Osteocyte (in vitro differentiated cells): Measurements from ENCODE around the gene UBR3. TPM values are rescaled to one million over a fixed set of nuclear protein-coding genes. Genes with fewer than 3 reads are reported as not detected.
A peak's percentile ranks its signal among the peaks of the same experiment; 100 is the strongest.

Experiments
- DNase-seq: peaks from one replicate; pipeline ENCODE4 v3.0.0; 2021; ENCODE audit warnings: mixed read lengths; ENCODE audit not compliant: unreplicated experiment; ENCODE audit errors: extremely low spot score
- H3K27ac Mint-ChIP-seq: one replicate; pipeline ENCODE4 v1.8.0; 2021; ENCODE audit warnings: mild to moderate bottlenecking, mixed read lengths; ENCODE audit not compliant: unreplicated experiment
- H3K27me3 Mint-ChIP-seq: one replicate; pipeline ENCODE4 v1.8.0; 2021; ENCODE audit warnings: mixed read lengths; ENCODE audit not compliant: unreplicated experiment
- H3K36me3 Mint-ChIP-seq: one replicate; pipeline ENCODE4 v1.8.0; 2021; ENCODE audit warnings: mixed read lengths; ENCODE audit not compliant: unreplicated experiment
- H3K4me1 Mint-ChIP-seq: one replicate; pipeline ENCODE4 v1.8.0; 2021; ENCODE audit warnings: mixed read lengths; ENCODE audit not compliant: unreplicated experiment
- H3K4me3 Mint-ChIP-seq: one replicate; pipeline ENCODE4 v1.8.0; 2021; ENCODE audit warnings: mild to moderate bottlenecking, moderate library complexity, mixed read lengths; ENCODE audit not compliant: unreplicated experiment
- H3K9me3 Mint-ChIP-seq: one replicate; pipeline ENCODE4 v1.8.0; 2021; ENCODE audit warnings: mixed read lengths; ENCODE audit not compliant: unreplicated experiment
- long read RNA-seq: library from polyadenylated mRNA; unstranded; transcript quantifications from one replicate; pipeline ENCODE4 v2.0.0, GENCODE V29; 2021
- total RNA-seq: library from RNA; stranded (reverse); gene quantifications from 2 replicates; pipeline ENCODE4 v1.2.1, GENCODE V29; 2021
- TF ChIP-seq, protein P1 (sequence below): fragments of 200-600 bp; sonication (generic); IDR thresholded peaks from 2 replicates; pipeline ENCODE4 v1.5.0; 2021; ENCODE audit warnings: antibody characterized with exemption, mild to moderate bottlenecking, moderate library complexity

The UBR3 gene, protein sequence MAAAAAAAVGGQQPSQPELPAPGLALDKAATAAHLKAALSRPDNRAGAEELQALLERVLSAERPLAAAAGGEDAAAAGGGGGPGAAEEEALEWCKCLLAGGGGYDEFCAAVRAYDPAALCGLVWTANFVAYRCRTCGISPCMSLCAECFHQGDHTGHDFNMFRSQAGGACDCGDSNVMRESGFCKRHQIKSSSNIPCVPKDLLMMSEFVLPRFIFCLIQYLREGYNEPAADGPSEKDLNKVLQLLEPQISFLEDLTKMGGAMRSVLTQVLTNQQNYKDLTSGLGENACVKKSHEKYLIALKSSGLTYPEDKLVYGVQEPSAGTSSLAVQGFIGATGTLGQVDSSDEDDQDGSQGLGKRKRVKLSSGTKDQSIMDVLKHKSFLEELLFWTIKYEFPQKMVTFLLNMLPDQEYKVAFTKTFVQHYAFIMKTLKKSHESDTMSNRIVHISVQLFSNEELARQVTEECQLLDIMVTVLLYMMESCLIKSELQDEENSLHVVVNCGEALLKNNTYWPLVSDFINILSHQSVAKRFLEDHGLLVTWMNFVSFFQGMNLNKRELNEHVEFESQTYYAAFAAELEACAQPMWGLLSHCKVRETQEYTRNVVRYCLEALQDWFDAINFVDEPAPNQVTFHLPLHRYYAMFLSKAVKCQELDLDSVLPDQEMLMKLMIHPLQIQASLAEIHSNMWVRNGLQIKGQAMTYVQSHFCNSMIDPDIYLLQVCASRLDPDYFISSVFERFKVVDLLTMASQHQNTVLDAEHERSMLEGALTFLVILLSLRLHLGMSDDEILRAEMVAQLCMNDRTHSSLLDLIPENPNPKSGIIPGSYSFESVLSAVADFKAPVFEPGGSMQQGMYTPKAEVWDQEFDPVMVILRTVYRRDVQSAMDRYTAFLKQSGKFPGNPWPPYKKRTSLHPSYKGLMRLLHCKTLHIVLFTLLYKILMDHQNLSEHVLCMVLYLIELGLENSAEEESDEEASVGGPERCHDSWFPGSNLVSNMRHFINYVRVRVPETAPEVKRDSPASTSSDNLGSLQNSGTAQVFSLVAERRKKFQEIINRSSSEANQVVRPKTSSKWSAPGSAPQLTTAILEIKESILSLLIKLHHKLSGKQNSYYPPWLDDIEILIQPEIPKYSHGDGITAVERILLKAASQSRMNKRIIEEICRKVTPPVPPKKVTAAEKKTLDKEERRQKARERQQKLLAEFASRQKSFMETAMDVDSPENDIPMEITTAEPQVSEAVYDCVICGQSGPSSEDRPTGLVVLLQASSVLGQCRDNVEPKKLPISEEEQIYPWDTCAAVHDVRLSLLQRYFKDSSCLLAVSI (N-terminal part only)
- 34.5 and 38.0 TPM in 2 replicates for total RNA-seq
- long read RNA-seq, partial matches to known transcripts = 9 of 16 reads
- long read RNA-seq, other reads (novel, unspliced or antisense) = 6 of 16 reads

DNA sequence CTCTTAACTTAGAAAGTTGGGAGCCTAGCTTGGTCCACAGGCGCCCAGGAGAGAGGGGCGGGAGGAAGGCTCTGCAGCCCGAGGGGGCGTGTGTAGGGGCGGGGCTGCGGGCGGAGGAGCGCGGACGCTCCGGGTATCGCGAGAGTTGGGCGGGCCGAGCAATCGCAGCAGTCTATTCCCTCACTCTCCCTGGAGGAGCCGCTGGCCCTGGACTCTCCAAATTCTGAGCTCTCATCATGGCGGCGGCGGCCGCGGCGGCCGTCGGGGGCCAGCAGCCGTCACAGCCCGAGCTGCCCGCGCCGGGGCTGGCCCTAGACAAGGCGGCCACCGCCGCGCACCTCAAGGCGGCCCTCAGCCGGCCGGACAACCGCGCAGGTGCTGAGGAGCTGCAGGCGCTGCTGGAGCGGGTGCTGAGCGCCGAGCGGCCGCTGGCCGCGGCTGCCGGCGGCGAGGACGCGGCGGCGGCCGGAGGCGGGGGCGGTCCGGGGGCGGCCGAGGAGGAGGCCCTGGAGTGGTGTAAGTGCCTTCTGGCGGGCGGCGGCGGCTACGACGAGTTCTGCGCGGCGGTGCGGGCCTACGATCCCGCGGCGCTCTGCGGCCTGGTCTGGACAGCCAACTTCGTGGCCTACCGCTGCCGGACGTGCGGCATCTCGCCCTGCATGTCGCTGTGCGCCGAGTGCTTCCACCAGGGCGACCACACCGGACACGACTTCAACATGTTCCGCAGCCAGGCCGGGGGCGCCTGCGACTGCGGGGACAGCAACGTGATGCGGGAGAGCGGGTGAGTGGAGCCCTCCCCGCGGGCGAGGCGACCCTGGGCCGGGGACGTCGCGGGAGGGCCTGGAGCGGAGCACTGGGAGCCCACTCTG is at the start of gene UBR3:
UBR3 (plus strand) TSS at position 183 of the 869 bp plus-strand sequence; CDS start at position 237, 54 bp downstream.
- Mint-ChIP-seq H3K27me3 (no peaks in the 10 kb centered on the region), H3K9me3 (no peaks in the 10 kb centered on the region), H3K4me1 (peaks cover 49% of the 10 kb centered on the region), H3K36me3 (peaks cover 6% of the 10 kb centered on the region), H3K4me3 (peak within 1 kb of the TSS; percentile 95), H3K27ac (peak within 1 kb of the TSS; percentile 81)
- DNase-seq = peak; percentile 98
- TF ChIP-seq, protein P1, sequence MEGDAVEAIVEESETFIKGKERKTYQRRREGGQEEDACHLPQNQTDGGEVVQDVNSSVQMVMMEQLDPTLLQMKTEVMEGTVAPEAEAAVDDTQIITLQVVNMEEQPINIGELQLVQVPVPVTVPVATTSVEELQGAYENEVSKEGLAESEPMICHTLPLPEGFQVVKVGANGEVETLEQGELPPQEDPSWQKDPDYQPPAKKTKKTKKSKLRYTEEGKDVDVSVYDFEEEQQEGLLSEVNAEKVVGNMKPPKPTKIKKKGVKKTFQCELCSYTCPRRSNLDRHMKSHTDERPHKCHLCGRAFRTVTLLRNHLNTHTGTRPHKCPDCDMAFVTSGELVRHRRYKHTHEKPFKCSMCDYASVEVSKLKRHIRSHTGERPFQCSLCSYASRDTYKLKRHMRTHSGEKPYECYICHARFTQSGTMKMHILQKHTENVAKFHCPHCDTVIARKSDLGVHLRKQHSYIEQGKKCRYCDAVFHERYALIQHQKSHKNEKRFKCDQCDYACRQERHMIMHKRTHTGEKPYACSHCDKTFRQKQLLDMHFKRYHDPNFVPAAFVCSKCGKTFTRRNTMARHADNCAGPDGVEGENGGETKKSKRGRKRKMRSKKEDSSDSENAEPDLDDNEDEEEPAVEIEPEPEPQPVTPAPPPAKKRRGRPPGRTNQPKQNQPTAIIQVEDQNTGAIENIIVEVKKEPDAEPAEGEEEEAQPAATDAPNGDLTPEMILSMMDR = peak; percentile 33

DNA sequence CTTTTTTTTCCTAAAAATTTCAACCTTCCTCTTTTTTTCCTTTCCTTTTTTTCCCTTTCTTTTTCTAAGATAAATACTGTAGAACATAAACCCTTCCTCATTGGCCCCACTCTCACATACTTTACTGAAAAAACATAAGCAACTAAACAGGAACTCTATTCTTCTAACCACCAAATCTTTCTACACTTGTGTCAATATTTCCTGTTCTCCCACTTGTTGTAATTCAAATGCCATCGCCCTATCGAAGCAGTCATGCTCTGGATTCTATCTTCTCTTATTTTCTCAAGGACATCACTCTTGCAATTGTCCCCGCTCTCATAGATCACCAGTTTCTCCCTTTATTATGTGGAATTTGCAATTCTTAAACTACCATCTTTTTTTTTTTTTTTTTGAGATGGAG is 48.8 kb upstream of the UBR3 start:
- TF ChIP-seq, protein P1 = no peak
- no peak overlapping the region for H3K27ac Mint-ChIP-seq
- H3K36me3 Mint-ChIP-seq = no peaks in the 10 kb centered on the region
- H3K4me1 Mint-ChIP-seq = peaks cover 26% of the 10 kb centered on the region
- H3K4me3 Mint-ChIP-seq = no peak overlapping the region
- H3K27me3 Mint-ChIP-seq = no peaks in the 10 kb centered on the region
- H3K9me3 Mint-ChIP-seq = no peaks in the 10 kb centered on the region
- no peak for DNase-seq

DNA sequence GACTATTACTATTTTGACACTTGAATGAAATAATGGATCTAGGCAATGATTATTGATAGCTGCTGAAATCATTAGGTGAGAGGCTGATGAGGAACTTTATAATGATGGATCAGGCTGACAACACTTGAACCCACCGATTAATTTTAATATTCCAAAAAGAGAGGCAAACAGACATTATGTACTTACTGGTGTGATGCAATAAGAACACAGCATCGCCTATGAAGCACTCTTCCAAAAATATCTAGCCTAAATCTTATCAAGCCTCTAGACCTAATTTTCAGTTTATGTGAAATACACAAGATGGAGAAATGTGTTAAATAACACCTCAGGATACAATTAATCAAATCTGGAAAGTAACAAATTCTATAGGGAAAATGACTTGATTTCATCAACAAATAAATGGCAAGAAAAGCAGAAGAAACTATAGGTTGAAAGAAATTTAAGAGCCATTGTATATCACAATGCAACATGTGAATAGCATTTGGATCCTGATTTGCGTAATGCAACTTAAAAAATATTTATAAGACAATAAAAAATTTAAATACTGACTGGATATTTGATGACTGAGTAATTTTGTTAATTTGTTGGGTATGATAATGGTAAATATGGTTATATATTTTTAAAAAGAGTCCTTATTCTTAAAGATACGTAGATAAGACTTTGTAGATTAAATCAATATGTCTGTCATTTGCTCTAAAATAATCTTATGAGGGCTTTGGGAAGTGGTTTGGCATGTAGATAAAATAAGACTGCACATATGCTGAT is 45.8 kb upstream of the UBR3 start:
- peaks cover 15% of the 10 kb centered on the region for H3K4me1 Mint-ChIP-seq
- no peaks in the 10 kb centered on the region for H3K9me3 Mint-ChIP-seq
- DNase-seq = no peak
- TF ChIP-seq, protein P1 = no peak
- no peak overlapping the region for H3K4me3 Mint-ChIP-seq
- no peaks in the 10 kb centered on the region for H3K27me3 Mint-ChIP-seq
- no peaks in the 10 kb centered on the region for H3K36me3 Mint-ChIP-seq
- no peak overlapping the region for H3K27ac Mint-ChIP-seq

DNA sequence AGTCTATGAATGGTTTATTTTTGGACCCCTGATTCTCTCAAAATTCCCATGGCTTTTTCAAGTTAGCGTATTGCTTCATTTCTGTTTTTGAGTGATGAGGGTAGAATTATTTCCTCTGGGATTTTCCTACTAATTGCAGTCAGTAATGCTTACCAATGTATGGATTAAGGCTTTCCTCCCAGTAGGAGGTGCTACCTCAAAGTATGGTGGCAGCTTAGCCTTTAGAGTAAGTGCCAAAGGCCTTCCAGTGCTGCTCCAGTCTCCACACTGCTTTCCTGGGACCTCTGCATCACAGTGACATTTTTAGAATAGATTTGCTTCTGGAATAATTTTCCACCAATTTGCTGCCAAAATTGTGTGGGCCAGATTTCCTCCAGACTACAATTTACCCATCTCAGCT is 44.7 kb upstream of the UBR3 start:
- Mint-ChIP-seq H3K27ac (no peak overlapping the region), H3K36me3 (no peaks in the 10 kb centered on the region), H3K4me3 (no peak overlapping the region), H3K27me3 (no peaks in the 10 kb centered on the region), H3K9me3 (no peaks in the 10 kb centered on the region), H3K4me1 (peaks cover 10% of the 10 kb centered on the region)
- TF ChIP-seq, protein P1 = no peak
- DNase-seq = no peak
